ELR (cell line): ENCODE results near the gene GNG8.

Experiments
- DNase-seq: peaks from one replicate; pipeline ENCODE4 v3.0.0-alpha.2; 2015; ENCODE audit warnings: low read depth

GNG8 gene

GRCh38 chr19:46635920-46636761 lies at the start of gene GNG8:
GNG8 (minus strand) TSS chr19:46636202; CDS start chr19:46634682, 1,520 bp downstream.
- DNase-seq = no peak

GRCh38 chr19:46685189-46685588 lies 49.2 kb upstream of the GNG8 start:
- no peak for DNase-seq

- DNase-seq = peak; percentile 37
Measured at GRCh38 chr19:46678110-46678732, 42.2 kb upstream of the GNG8 start.

GRCh38 chr19:46674416-46675178 lies 38.6 kb upstream of the GNG8 start:
- DNase-seq = peak; percentile 46

GRCh38 chr19:46670813-46671212 lies 34.8 kb upstream of the GNG8 start:
- DNase-seq = peak; percentile 72

GRCh38 chr19:46668662-46669061 lies 32.7 kb upstream of the GNG8 start:
- DNase-seq = no peak

- DNase-seq = no peak
Measured at GRCh38 chr19:46665072-46665471, 29.1 kb upstream of the GNG8 start.

GRCh38 chr19:46661735-46662592 lies 26.0 kb upstream of the GNG8 start:
- DNase-seq = peak; percentile 90

- DNase-seq = peak; percentile 100
Measured at GRCh38 chr19:46661020-46661731, 25.2 kb upstream of the GNG8 start, which contains the start of gene DACT3. DACT3 (minus strand) TSS chr19:46661182; CDS start chr19:46661064, 118 bp downstream.

- DNase-seq = no peak
Measured at GRCh38 chr19:46660551-46661019, 24.6 kb upstream of the GNG8 start.

GRCh38 chr19:46660008-46660517 lies 24.1 kb upstream of the GNG8 start:
- peak; percentile 18 for DNase-seq

- DNase-seq = peak; percentile 36
Measured at GRCh38 chr19:46659151-46660007, 23.4 kb upstream of the GNG8 start.

- DNase-seq = no peak
Measured at GRCh38 chr19:46656541-46656940, 20.5 kb upstream of the GNG8 start.

- DNase-seq = no peak
Measured at GRCh38 chr19:46654621-46655152, 18.7 kb upstream of the GNG8 start.

- no peak for DNase-seq
Measured at GRCh38 chr19:46650445-46650844, 14.4 kb upstream of the GNG8 start.

GRCh38 chr19:46648961-46649960 lies 13.3 kb upstream of the GNG8 start:
- DNase-seq = no peak

- no peak for DNase-seq
Measured at GRCh38 chr19:46648060-46648960, 12.3 kb upstream of the GNG8 start.
